Measurements from ENCODE around the gene PPIA. TPM values are rescaled to one million over a fixed set of nuclear protein-coding genes. Genes with fewer than 3 reads are reported as not detected.
A peak's percentile ranks its signal among the peaks of the same experiment; 100 is the strongest.
"Not testable (repeated sequence)": the region's sequence is repeated elsewhere in the genome, so short reads cannot be mapped to it uniquely, and the experiment has no call there.

PPIA gene
- polyA plus RNA-seq, 2 donors = 4,205 to 4,319 TPM

- peaks cover 0 to 4% of the 10 kb centered on the region in 2 donors for H3K9me3 ChIP-seq (ENCODE audit: control insufficient read depth in 2 of 2, insufficient read depth in 1 of 2, low read depth in 1 of 2, low read length in 1 of 2)
Measured at GRCh38 chr7:44784364-44784763, 12.1 kb upstream of the PPIA start.

GRCh38 chr7:44785218-44785617, 11.3 kb upstream of the PPIA start:
- H3K27me3 ChIP-seq (ENCODE audit: control insufficient read depth in 1 of 2, insufficient read depth in 2 of 2, low read length in 2 of 2); H3K4me1 ChIP-seq (ENCODE audit: control insufficient read depth in 2 of 2, insufficient read depth in 2 of 2, low read length in 1 of 2); H3K36me3 ChIP-seq (ENCODE audit: control insufficient read depth in 2 of 2, insufficient read depth in 2 of 2, low read length in 1 of 2); H3K27ac ChIP-seq (ENCODE audit: low read depth in 2 of 2, low read length in 1 of 2); H3K9me3 ChIP-seq (ENCODE audit: control insufficient read depth in 2 of 2, insufficient read depth in 1 of 2, low read depth in 1 of 2, low read length in 1 of 2); H3K4me3 ChIP-seq (ENCODE audit: low read depth in 1 of 2, low read length in 2 of 2): not testable (repeated sequence)
- 89 to 93% methylated on average over 3 of the region's 3 CpGs for WGBS, 2 donors

More at GRCh38 chr7:44784364-44784763, 12.1 kb upstream of the PPIA start:
- H3K4me1 ChIP-seq (ENCODE audit: control insufficient read depth in 2 of 2, insufficient read depth in 2 of 2, low read length in 1 of 2) = peaks cover 2 to 4% of the 10 kb centered on the region in 2 donors
- H3K27me3 ChIP-seq (ENCODE audit: control insufficient read depth in 1 of 2, insufficient read depth in 2 of 2, low read length in 2 of 2) = no peaks in the 10 kb centered on the region
- H3K36me3 ChIP-seq (ENCODE audit: control insufficient read depth in 2 of 2, insufficient read depth in 2 of 2, low read length in 1 of 2) = no peaks in the 10 kb centered on the region
- H3K4me3 ChIP-seq (ENCODE audit: low read depth in 1 of 2, low read length in 2 of 2) = no peak overlapping the region
- no peak overlapping the region for H3K27ac ChIP-seq (ENCODE audit: low read depth in 2 of 2, low read length in 1 of 2)
- WGBS, 2 donors = 69 to 74% methylated on average over 1 of the region's 1 CpG

- Histone ChIP-seq H3K4me3 (ENCODE audit: low read depth in 1 of 2, low read length in 2 of 2) (no peak overlapping the region), H3K4me1 (ENCODE audit: control insufficient read depth in 2 of 2, insufficient read depth in 2 of 2, low read length in 1 of 2) (no peaks in the 10 kb centered on the region), H3K27me3 (ENCODE audit: control insufficient read depth in 1 of 2, insufficient read depth in 2 of 2, low read length in 2 of 2) (no peaks in the 10 kb centered on the region), H3K9me3 (ENCODE audit: control insufficient read depth in 2 of 2, insufficient read depth in 1 of 2, low read depth in 1 of 2, low read length in 1 of 2) (peaks cover 0 to 4% of the 10 kb centered on the region in 2 donors), H3K27ac (ENCODE audit: low read depth in 2 of 2, low read length in 1 of 2) (no peak overlapping the region), H3K36me3 (ENCODE audit: control insufficient read depth in 2 of 2, insufficient read depth in 2 of 2, low read length in 1 of 2) (no peaks in the 10 kb centered on the region)
- WGBS, 2 donors = 61 to 74% methylated on average over 4 of the region's 4 CpGs
Measured at GRCh38 chr7:44787041-44787440, 9.4 kb upstream of the PPIA start.

GRCh38 chr7:44787762-44788161, 8.7 kb upstream of the PPIA start:
- Histone ChIP-seq H3K9me3 (ENCODE audit: control insufficient read depth in 2 of 2, insufficient read depth in 1 of 2, low read depth in 1 of 2, low read length in 1 of 2) (peaks cover 0 to 4% of the 10 kb centered on the region in 2 donors), H3K4me1 (ENCODE audit: control insufficient read depth in 2 of 2, insufficient read depth in 2 of 2, low read length in 1 of 2) (no peaks in the 10 kb centered on the region), H3K4me3 (ENCODE audit: low read depth in 1 of 2, low read length in 2 of 2) (no peak overlapping the region), H3K27ac (ENCODE audit: low read depth in 2 of 2, low read length in 1 of 2) (no peak overlapping the region), H3K27me3 (ENCODE audit: control insufficient read depth in 1 of 2, insufficient read depth in 2 of 2, low read length in 2 of 2) (no peaks in the 10 kb centered on the region), H3K36me3 (ENCODE audit: control insufficient read depth in 2 of 2, insufficient read depth in 2 of 2, low read length in 1 of 2) (no peaks in the 10 kb centered on the region)
- WGBS, 2 donors = 82 to 87% methylated on average over 3 of the region's 3 CpGs

- Histone ChIP-seq H3K27ac (ENCODE audit: low read depth in 2 of 2, low read length in 1 of 2) (no peak overlapping the region), H3K27me3 (ENCODE audit: control insufficient read depth in 1 of 2, insufficient read depth in 2 of 2, low read length in 2 of 2) (no peaks in the 10 kb centered on the region), H3K4me1 (ENCODE audit: control insufficient read depth in 2 of 2, insufficient read depth in 2 of 2, low read length in 1 of 2) (no peaks in the 10 kb centered on the region), H3K36me3 (ENCODE audit: control insufficient read depth in 2 of 2, insufficient read depth in 2 of 2, low read length in 1 of 2) (no peaks in the 10 kb centered on the region), H3K9me3 (ENCODE audit: control insufficient read depth in 2 of 2, insufficient read depth in 1 of 2, low read depth in 1 of 2, low read length in 1 of 2) (no peaks in the 10 kb centered on the region), H3K4me3 (ENCODE audit: low read depth in 1 of 2, low read length in 2 of 2) (no peak overlapping the region)
- 80 to 84% methylated on average over 5 of the region's 5 CpGs for WGBS, 2 donors
Measured at GRCh38 chr7:44789990-44790389, 6.5 kb upstream of the PPIA start.

- Histone ChIP-seq H3K36me3 (ENCODE audit: control insufficient read depth in 2 of 2, insufficient read depth in 2 of 2, low read length in 1 of 2) (no peaks in the 10 kb centered on the region), H3K4me3 (ENCODE audit: low read depth in 1 of 2, low read length in 2 of 2) (no peak overlapping the region), H3K27ac (ENCODE audit: low read depth in 2 of 2, low read length in 1 of 2) (peak overlapping the region in 1 of 2 donors; percentile 44), H3K4me1 (ENCODE audit: control insufficient read depth in 2 of 2, insufficient read depth in 2 of 2, low read length in 1 of 2) (no peaks in the 10 kb centered on the region), H3K27me3 (ENCODE audit: control insufficient read depth in 1 of 2, insufficient read depth in 2 of 2, low read length in 2 of 2) (no peaks in the 10 kb centered on the region), H3K9me3 (ENCODE audit: control insufficient read depth in 2 of 2, insufficient read depth in 1 of 2, low read depth in 1 of 2, low read length in 1 of 2) (no peaks in the 10 kb centered on the region)
- 82 to 87% methylated on average over 8 of the region's 8 CpGs for WGBS, 2 donors
Measured at GRCh38 chr7:44791278-44792219, 4.9 kb upstream of the PPIA start.

GRCh38 chr7:44793919-44794318, 2.6 kb upstream of the PPIA start:
- no peaks in the 10 kb centered on the region for H3K4me1 ChIP-seq (ENCODE audit: control insufficient read depth in 2 of 2, insufficient read depth in 2 of 2, low read length in 1 of 2)
- no peak overlapping the region for H3K4me3 ChIP-seq (ENCODE audit: low read depth in 1 of 2, low read length in 2 of 2)
- no peaks in the 10 kb centered on the region for H3K9me3 ChIP-seq (ENCODE audit: control insufficient read depth in 2 of 2, insufficient read depth in 1 of 2, low read depth in 1 of 2, low read length in 1 of 2)
- no peaks in the 10 kb centered on the region for H3K27me3 ChIP-seq (ENCODE audit: control insufficient read depth in 1 of 2, insufficient read depth in 2 of 2, low read length in 2 of 2)
- H3K36me3 ChIP-seq (ENCODE audit: control insufficient read depth in 2 of 2, insufficient read depth in 2 of 2, low read length in 1 of 2) = peaks cover 0 to 2% of the 10 kb centered on the region in 2 donors
- H3K27ac ChIP-seq (ENCODE audit: low read depth in 2 of 2, low read length in 1 of 2) = no peak overlapping the region
- 71 to 74% methylated on average over 5 of the region's 5 CpGs for WGBS, 2 donors

GRCh38 chr7:44794331-44794730, 2.1 kb upstream of the PPIA start:
- Histone ChIP-seq H3K4me3 (ENCODE audit: low read depth in 1 of 2, low read length in 2 of 2) (no peak overlapping the region), H3K4me1 (ENCODE audit: control insufficient read depth in 2 of 2, insufficient read depth in 2 of 2, low read length in 1 of 2) (no peaks in the 10 kb centered on the region), H3K27me3 (ENCODE audit: control insufficient read depth in 1 of 2, insufficient read depth in 2 of 2, low read length in 2 of 2) (no peaks in the 10 kb centered on the region), H3K36me3 (ENCODE audit: control insufficient read depth in 2 of 2, insufficient read depth in 2 of 2, low read length in 1 of 2) (peaks cover 2 to 3% of the 10 kb centered on the region in 2 donors), H3K9me3 (ENCODE audit: control insufficient read depth in 2 of 2, insufficient read depth in 1 of 2, low read depth in 1 of 2, low read length in 1 of 2) (no peaks in the 10 kb centered on the region), H3K27ac (ENCODE audit: low read depth in 2 of 2, low read length in 1 of 2) (no peak overlapping the region)
- 45 to 46% methylated on average over 3 of the region's 3 CpGs for WGBS, 2 donors

- no peaks in the 10 kb centered on the region for H3K4me1 ChIP-seq (ENCODE audit: control insufficient read depth in 2 of 2, insufficient read depth in 2 of 2, low read length in 1 of 2)
- H3K4me3 ChIP-seq (ENCODE audit: low read depth in 1 of 2, low read length in 2 of 2) = peak overlapping the region; percentile 74 to 79
- WGBS, 2 donors = 0 to 1% methylated on average over 59 of the region's 59 CpGs
- no peaks in the 10 kb centered on the region for H3K27me3 ChIP-seq (ENCODE audit: control insufficient read depth in 1 of 2, insufficient read depth in 2 of 2, low read length in 2 of 2)
- peak overlapping the region; percentile 90 to 100 for H3K27ac ChIP-seq (ENCODE audit: low read depth in 2 of 2, low read length in 1 of 2)
- no peaks in the 10 kb centered on the region for H3K9me3 ChIP-seq (ENCODE audit: control insufficient read depth in 2 of 2, insufficient read depth in 1 of 2, low read depth in 1 of 2, low read length in 1 of 2)
- peaks cover 3 to 14% of the 10 kb centered on the region in 2 donors for H3K36me3 ChIP-seq (ENCODE audit: control insufficient read depth in 2 of 2, insufficient read depth in 2 of 2, low read length in 1 of 2)
Measured at GRCh38 chr7:44796034-44796503, 412 bp upstream of the PPIA start.
